Measurements from ENCODE around the gene SIKE1.
"Not testable (repeated sequence)": the region's sequence is repeated elsewhere in the genome, so short reads cannot be mapped to it uniquely, and the experiment has no call there.

Gene SIKE1
- 47.1 to 112 (median 88.1) reads per million in 9 experiments for total RNA-seq

DNA sequence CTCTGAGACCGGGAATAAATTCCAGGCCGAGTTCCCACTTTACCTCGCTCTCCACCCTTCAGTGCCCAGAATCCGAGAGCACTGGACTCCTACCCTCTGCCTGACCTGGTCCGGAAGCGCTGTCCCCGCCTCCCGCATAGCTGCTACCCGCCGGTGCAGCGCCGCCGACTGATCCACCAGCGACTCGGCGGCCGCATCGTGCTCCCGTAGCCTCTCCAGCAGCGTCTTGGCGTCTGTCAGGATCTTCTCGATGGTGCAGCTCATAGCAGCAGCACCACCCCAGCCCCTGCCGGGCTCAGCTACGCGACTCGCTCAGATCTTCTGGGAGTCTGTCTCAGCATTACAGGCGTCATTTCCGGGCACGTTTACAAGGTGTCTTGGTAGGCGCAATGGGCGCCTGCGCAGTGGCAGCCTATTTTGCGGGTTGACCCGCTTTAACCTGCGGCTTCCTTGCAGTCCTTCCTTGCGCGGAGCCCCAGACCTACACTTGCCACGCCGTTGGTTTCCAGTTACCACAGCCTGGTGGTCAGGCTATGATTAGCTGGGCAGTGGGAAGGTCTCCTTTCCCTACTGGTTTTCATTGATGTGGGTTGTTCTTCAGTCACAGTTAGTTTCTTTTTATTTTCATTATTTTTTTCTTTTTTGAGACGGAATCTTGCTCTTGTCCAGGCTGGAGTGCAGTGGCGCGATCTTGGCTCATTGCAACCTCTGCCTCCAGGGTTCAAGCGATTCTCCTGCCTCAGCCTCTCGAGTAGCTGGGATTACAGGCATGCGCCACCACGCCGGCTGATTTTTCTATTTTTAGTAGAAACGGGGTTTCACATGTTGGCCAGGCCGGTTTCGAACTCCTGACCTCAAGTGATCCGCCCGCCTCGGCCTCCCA lies at the start of gene SIKE1:
Gene SIKE1, minus strand, starts transcription at position 342 of the 883 bp plus-strand sequence. Its CDS starts 78 bp downstream, at position 264.
- Mint-ChIP-seq H3K4me3 (peak within 1 kb of the TSS; percentile 99 to 100), H3K4me1 (ENCODE audit: low read depth in 2 of 2) (peaks cover 10 to 31% of the 10 kb centered on the region in 2 donors), H3K27ac (peak within 1 kb of the TSS; percentile 99 to 100), H3K9me3 (no peaks in the 10 kb centered on the region), H3K27me3 (peaks cover under 1 to 3% of the 10 kb centered on the region in 2 donors), H3K36me3 (ENCODE audit: insufficient read depth) (peaks cover 33% of the 10 kb centered on the region)
- ATAC-seq (replicated peaks) (peak; percentile 97), DNase-seq (peak; percentile 92 to 94 (median 93))

DNA sequence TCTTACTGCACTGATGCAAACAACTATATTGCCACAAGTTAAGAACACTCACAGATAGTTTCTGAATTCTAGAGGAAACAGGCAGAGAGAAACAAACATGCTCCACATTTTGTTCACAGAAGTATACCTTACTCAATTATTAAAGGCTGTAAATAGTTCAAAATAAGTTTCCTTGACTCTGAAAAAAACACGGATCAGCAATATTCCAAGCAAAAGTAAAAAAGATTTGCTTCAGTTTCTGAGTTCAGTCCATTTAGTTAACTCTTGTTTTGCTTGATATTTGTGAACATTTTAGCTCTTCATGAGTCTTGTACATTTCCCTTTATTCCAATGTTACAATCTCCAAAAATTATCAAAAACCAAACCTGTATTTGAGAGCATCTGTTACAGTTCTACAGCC lies 49.6 kb upstream of the SIKE1 start:
- not testable (repeated sequence) for DNase-seq; H3K27ac Mint-ChIP-seq; ATAC-seq (replicated peaks); H3K4me1 Mint-ChIP-seq (ENCODE audit: low read depth in 2 of 2); H3K36me3 Mint-ChIP-seq (ENCODE audit: insufficient read depth); H3K9me3 Mint-ChIP-seq; H3K4me3 Mint-ChIP-seq
- peaks cover 17 to 31% of the 10 kb centered on the region in 2 donors for H3K27me3 Mint-ChIP-seq

- no peak for DNase-seq
- ATAC-seq (replicated peaks) = no peak
- Mint-ChIP-seq H3K27ac (no peak overlapping the region), H3K36me3 (ENCODE audit: insufficient read depth) (no peaks in the 10 kb centered on the region), H3K4me3 (no peak overlapping the region), H3K9me3 (peaks cover 0 to 2% of the 10 kb centered on the region in 2 donors), H3K27me3 (peaks cover 27 to 38% of the 10 kb centered on the region in 2 donors), H3K4me1 (ENCODE audit: low read depth in 2 of 2) (peaks cover 0 to 2% of the 10 kb centered on the region in 2 donors)
Measured at GRCh38 chr1:114828251-114828650, 47.8 kb upstream of the SIKE1 start.

GRCh38 chr1:114821978-114822377 lies 41.5 kb upstream of the SIKE1 start:
- ATAC-seq (replicated peaks) (no peak), DNase-seq (no peak)
- Mint-ChIP-seq H3K9me3 (peaks cover 0 to 2% of the 10 kb centered on the region in 2 donors), H3K36me3 (ENCODE audit: insufficient read depth) (no peaks in the 10 kb centered on the region), H3K27ac (no peak overlapping the region), H3K4me3 (no peak overlapping the region), H3K27me3 (peaks cover 26 to 28% of the 10 kb centered on the region in 2 donors), H3K4me1 (ENCODE audit: low read depth in 2 of 2) (no peaks in the 10 kb centered on the region)

DNA sequence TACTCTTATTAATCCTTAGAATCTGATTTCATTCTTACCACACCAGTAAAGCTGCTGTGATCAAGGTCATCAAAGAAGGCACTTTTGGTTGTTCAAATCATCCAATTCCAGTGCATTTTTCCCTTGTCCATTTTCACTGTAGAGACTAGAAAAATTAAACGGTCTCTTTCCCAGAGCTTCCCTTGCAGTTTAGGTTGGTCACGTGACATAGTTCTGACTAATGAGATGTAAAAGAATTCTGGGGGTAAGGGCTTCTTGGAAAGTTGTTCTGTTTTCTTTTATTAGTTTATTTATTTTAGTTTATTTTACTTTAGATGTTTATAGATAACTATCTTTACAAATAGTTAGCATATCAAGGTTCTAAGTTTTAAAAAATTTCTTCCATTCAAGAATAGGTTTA lies 39.9 kb upstream of the SIKE1 start:
- no peaks in the 10 kb centered on the region for H3K4me1 Mint-ChIP-seq (ENCODE audit: low read depth in 2 of 2)
- H3K4me3 Mint-ChIP-seq = no peak overlapping the region
- peaks cover 19 to 24% of the 10 kb centered on the region in 2 donors for H3K27me3 Mint-ChIP-seq
- ATAC-seq (replicated peaks) (no peak), DNase-seq (no peak)
- H3K9me3 Mint-ChIP-seq = peaks cover 0 to 2% of the 10 kb centered on the region in 2 donors
- no peaks in the 10 kb centered on the region for H3K36me3 Mint-ChIP-seq (ENCODE audit: insufficient read depth)
- H3K27ac Mint-ChIP-seq = no peak overlapping the region

DNA sequence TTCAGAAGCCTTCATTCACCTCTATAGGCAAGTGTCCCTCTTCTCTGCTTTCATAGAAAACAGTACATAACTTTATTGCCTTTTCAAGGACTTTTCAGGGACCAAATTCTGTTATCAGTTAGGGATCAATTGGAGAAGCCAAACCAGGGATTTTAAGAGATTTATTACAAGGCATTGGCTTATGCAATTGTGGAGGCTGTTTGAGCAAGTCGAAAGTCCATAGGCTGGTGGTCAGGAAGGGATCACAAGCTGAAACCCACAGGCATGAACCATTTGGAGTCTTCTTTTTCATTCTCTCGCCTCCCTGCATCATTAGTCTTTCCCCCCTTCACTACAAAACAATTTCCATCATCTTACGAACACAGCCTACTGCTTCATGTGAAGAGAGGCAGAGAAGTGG lies 39.4 kb upstream of the SIKE1 start:
- no peaks in the 10 kb centered on the region for H3K9me3 Mint-ChIP-seq
- no peaks in the 10 kb centered on the region for H3K4me1 Mint-ChIP-seq (ENCODE audit: low read depth in 2 of 2)
- ATAC-seq (replicated peaks) (no peak), DNase-seq (no peak)
- H3K4me3 Mint-ChIP-seq = no peak overlapping the region
- H3K36me3 Mint-ChIP-seq (ENCODE audit: insufficient read depth) = no peaks in the 10 kb centered on the region
- peaks cover 14 to 22% of the 10 kb centered on the region in 2 donors for H3K27me3 Mint-ChIP-seq
- H3K27ac Mint-ChIP-seq = no peak overlapping the region

- H3K9me3 Mint-ChIP-seq; H3K4me1 Mint-ChIP-seq (ENCODE audit: low read depth in 2 of 2); ATAC-seq (replicated peaks); H3K27ac Mint-ChIP-seq; DNase-seq; H3K4me3 Mint-ChIP-seq; H3K36me3 Mint-ChIP-seq (ENCODE audit: insufficient read depth): not testable (repeated sequence)
- peaks cover 38 to 53% of the 10 kb centered on the region in 2 donors for H3K27me3 Mint-ChIP-seq
Measured at GRCh38 chr1:114804449-114804848, 24.0 kb upstream of the SIKE1 start.

DNA sequence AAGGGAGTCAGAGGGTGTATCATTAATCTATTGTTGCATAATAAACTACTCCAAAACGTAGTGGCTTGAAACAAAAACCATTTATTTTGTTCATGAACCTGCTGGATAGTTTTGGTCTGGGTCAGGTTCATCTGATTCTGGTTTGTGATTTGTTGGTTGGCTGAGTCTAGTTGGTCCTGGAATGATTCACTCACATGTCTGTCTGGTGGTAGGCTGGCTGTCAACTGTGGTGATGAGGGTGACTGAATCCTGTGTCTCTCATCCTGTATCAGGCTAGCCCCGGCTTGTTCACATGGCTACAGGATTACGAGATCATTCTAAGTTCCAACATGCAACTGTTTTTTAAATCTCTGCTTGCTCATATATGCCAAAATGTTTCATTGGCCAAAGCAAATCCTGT lies 22.5 kb upstream of the SIKE1 start:
- ATAC-seq (replicated peaks) = no peak
- no peak for DNase-seq
- H3K27me3 Mint-ChIP-seq = peaks cover 39 to 57% of the 10 kb centered on the region in 2 donors
- H3K4me1 Mint-ChIP-seq (ENCODE audit: low read depth in 2 of 2) = no peaks in the 10 kb centered on the region
- no peaks in the 10 kb centered on the region for H3K9me3 Mint-ChIP-seq
- no peak overlapping the region for H3K27ac Mint-ChIP-seq
- no peaks in the 10 kb centered on the region for H3K36me3 Mint-ChIP-seq (ENCODE audit: insufficient read depth)
- H3K4me3 Mint-ChIP-seq = no peak overlapping the region

DNA sequence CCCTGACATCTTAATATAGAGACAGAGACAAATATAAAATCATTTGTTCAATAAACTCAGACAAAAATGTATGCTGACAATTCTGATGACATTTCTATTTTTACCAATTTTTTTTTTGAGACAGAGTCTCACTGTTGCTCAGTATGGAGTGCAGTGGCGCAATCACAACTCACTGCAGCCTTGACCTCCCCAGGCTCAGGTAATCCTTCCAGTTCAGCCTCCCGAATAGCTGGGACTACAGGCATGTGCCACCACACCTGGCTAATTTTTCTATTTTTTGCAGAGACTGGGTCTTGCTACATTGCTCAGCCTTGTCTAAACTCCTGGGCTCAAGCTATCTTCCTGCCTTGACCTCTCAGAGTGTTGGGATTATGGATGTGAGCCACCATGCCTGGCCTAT lies 13.6 kb upstream of the SIKE1 start:
- H3K4me1 Mint-ChIP-seq (ENCODE audit: low read depth in 2 of 2) = no peaks in the 10 kb centered on the region
- H3K27me3 Mint-ChIP-seq = peaks cover 47 to 49% of the 10 kb centered on the region in 2 donors
- DNase-seq (no peak), ATAC-seq (replicated peaks) (no peak)
- H3K27ac Mint-ChIP-seq = no peak overlapping the region
- no peak overlapping the region for H3K4me3 Mint-ChIP-seq
- no peaks in the 10 kb centered on the region for H3K9me3 Mint-ChIP-seq
- H3K36me3 Mint-ChIP-seq (ENCODE audit: insufficient read depth) = peaks cover 3% of the 10 kb centered on the region

DNA sequence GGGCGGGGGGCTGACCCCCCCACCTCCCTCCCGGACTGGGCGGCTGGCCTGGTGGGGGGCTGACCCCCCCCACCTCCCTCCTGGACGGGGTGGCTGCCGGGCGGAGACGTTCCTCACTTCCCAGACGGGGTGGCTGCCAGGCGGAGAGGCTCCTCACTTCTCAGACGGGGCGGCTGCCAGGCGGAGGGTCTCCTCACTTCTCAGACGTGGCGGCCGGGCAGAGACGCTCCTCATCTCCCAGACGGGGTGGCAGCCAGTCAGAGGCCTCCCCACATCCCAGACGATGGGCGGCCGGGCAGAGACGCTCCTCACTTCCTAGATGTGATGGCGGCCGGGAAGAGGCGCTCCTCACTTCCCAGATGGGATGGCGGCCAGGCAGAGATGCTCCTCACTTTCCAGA lies 10.1 kb upstream of the SIKE1 start:
- not testable (repeated sequence) for H3K9me3 Mint-ChIP-seq; ATAC-seq (replicated peaks); DNase-seq; H3K36me3 Mint-ChIP-seq (ENCODE audit: insufficient read depth); H3K27ac Mint-ChIP-seq; H3K4me1 Mint-ChIP-seq (ENCODE audit: low read depth in 2 of 2); H3K4me3 Mint-ChIP-seq
- peaks cover 57 to 63% of the 10 kb centered on the region in 2 donors for H3K27me3 Mint-ChIP-seq

- not testable (repeated sequence) for ATAC-seq (replicated peaks); H3K36me3 Mint-ChIP-seq (ENCODE audit: insufficient read depth); DNase-seq; H3K4me3 Mint-ChIP-seq; H3K4me1 Mint-ChIP-seq (ENCODE audit: low read depth in 2 of 2); H3K27ac Mint-ChIP-seq; H3K9me3 Mint-ChIP-seq
- peaks cover 37 to 41% of the 10 kb centered on the region in 2 donors for H3K27me3 Mint-ChIP-seq
Measured at GRCh38 chr1:114786440-114786839, 6.0 kb upstream of the SIKE1 start.

GRCh38 chr1:114782476-114782875 lies 2.0 kb upstream of the SIKE1 start:
- H3K4me1 Mint-ChIP-seq (ENCODE audit: low read depth in 2 of 2) = peaks cover 10 to 31% of the 10 kb centered on the region in 2 donors
- ATAC-seq (replicated peaks) (no peak), DNase-seq (no peak)
- no peak overlapping the region for H3K27ac Mint-ChIP-seq
- no peak overlapping the region for H3K4me3 Mint-ChIP-seq
- H3K27me3 Mint-ChIP-seq = peaks cover 19 to 21% of the 10 kb centered on the region in 2 donors
- H3K36me3 Mint-ChIP-seq (ENCODE audit: insufficient read depth) = peaks cover 24% of the 10 kb centered on the region
- peaks cover 6 to 8% of the 10 kb centered on the region in 2 donors for H3K9me3 Mint-ChIP-seq

DNA sequence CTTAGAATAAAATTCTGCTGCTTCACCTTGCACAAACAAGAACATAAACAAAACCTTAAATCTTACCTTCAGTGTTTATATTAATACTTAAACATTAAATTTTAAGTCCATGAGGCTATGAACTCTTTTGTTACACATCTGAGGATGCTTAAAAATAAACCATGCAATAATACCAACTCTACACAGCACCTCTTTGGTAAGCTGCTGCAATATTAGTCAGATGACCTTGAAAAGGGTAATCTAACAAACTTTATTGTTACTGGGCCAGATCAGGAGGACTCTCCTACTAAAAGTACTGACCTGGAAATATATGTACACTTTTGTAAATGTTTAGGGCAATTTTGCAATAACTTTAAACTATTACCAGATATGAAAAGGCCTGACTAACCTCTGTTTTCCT lies 763 bp downstream of the SIKE1 start:
- no peak for ATAC-seq (replicated peaks)
- no peak for DNase-seq
- Mint-ChIP-seq H3K27ac (peak overlapping the region; percentile 99 to 100), H3K36me3 (ENCODE audit: insufficient read depth) (peaks cover 42% of the 10 kb centered on the region), H3K27me3 (no peaks in the 10 kb centered on the region), H3K4me1 (ENCODE audit: low read depth in 2 of 2) (peaks cover 10 to 31% of the 10 kb centered on the region in 2 donors), H3K9me3 (no peaks in the 10 kb centered on the region), H3K4me3 (peak overlapping the region; percentile 99 to 100)

DNA sequence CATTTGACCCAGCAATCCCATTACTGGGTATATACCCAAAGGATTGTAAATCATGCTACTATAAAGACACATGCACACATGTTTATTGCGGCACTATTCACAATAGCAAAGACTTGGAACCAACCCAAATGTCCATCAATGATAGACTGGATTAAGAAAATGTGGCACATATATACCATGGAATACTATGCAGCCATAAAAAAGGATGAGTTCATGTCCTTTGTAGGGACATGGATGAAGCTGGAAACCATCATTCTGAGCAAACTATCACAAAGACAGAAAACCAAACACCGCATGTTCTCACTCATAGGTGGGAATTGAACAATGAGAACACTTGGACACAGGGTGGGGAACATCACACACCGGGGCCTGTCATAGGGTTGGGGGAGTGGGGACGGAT lies 3.8 kb downstream of the SIKE1 start:
- H3K27me3 Mint-ChIP-seq; ATAC-seq (replicated peaks); H3K27ac Mint-ChIP-seq; DNase-seq; H3K9me3 Mint-ChIP-seq; H3K4me3 Mint-ChIP-seq: not testable (repeated sequence)
- Mint-ChIP-seq H3K4me1 (ENCODE audit: low read depth in 2 of 2) (peaks cover 10 to 31% of the 10 kb centered on the region in 2 donors), H3K36me3 (ENCODE audit: insufficient read depth) (peaks cover 64% of the 10 kb centered on the region)
